Stomach (tissue), 4 donors: ENCODE results near the gene FOLR2.

Source experiments
- EP300 ChIP-seq: sonication (generic); formaldehyde crosslinking; IDR thresholded peaks from one replicate; pipeline ENCODE4 v1.6.1; 2017; ENCODE audit warnings: antibody characterized with exemption
- POLR2A ChIP-seq, 4 donors: fragments of 450-650 bp; IDR thresholded peaks; one replicate each; pipeline ENCODE4 v1.6.1; 2016; ENCODE audit warnings: antibody characterized with exemption in 4 of 4, control low read depth in 2 of 4, mild to moderate bottlenecking in 1 of 4, moderate library complexity in 1 of 4
- POLR2AphosphoS5 ChIP-seq, 3 donors: sonication (generic); formaldehyde crosslinking; IDR thresholded peaks; one replicate each; pipeline ENCODE4 v1.6.1; 2016; ENCODE audit warnings: antibody characterized with exemption in 3 of 3
- TF ChIP-seq, protein P1 (sequence below), 7 experiments: fragments of 450-650 bp in 4 of 7; fragments of 200-600 bp in 3 of 7; sonication (generic) in 3 of 7; IDR thresholded peaks; one replicate each; pipeline ENCODE4 v1.5.1; 2016 to 2019; ENCODE audit warnings: antibody characterized with exemption in 7 of 7, control low read depth in 2 of 7, mild to moderate bottlenecking in 1 of 7

DNA sequence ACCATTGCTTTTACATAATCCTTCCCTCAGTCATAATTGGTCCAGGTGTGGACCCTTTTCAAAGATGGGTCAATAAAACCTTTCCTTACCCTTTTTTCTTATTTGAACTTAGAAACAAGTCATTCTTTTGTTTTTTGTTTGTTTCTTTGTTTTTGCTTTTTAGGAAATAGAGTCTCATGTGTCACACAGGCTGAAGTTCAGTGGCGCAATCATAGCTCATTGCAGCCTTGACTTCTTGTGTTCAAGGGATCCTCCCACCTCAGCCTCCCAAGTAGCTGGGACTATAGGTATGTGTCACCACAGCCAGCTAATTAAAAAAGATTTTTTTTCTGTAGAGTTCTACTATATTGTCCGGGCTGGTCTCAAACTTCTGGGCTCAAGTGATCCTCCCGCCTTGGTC is 36.8 kb downstream of the FOLR2 start:
- TF ChIP-seq, protein P1, sequence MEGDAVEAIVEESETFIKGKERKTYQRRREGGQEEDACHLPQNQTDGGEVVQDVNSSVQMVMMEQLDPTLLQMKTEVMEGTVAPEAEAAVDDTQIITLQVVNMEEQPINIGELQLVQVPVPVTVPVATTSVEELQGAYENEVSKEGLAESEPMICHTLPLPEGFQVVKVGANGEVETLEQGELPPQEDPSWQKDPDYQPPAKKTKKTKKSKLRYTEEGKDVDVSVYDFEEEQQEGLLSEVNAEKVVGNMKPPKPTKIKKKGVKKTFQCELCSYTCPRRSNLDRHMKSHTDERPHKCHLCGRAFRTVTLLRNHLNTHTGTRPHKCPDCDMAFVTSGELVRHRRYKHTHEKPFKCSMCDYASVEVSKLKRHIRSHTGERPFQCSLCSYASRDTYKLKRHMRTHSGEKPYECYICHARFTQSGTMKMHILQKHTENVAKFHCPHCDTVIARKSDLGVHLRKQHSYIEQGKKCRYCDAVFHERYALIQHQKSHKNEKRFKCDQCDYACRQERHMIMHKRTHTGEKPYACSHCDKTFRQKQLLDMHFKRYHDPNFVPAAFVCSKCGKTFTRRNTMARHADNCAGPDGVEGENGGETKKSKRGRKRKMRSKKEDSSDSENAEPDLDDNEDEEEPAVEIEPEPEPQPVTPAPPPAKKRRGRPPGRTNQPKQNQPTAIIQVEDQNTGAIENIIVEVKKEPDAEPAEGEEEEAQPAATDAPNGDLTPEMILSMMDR (IDR thresholded peaks at IDR 0.05) = no peak
- TF ChIP-seq EP300 = no peak
- no peak for TF ChIP-seq POLR2AphosphoS5 (IDR thresholded peaks at IDR 0.05)
- TF ChIP-seq POLR2A (IDR thresholded peaks at IDR 0.05) = no peak
